Fibroblast of lung (primary cell): Measurements from ENCODE around the gene KSR2. TPM values are rescaled to one million over a fixed set of nuclear protein-coding genes. Genes with fewer than 3 reads are reported as not detected.
"Not testable (repeated sequence)": the region's sequence is repeated elsewhere in the genome, so short reads cannot be mapped to it uniquely, and the experiment has no call there.

ENCODE experiments used
- DNase-seq, 2 donors: peaks; one replicate each; pipeline versions ENCODE4 v3.0.0 to v3.0.0-alpha.2; 2010; ENCODE audit warnings: low read depth in 2 of 2
- H2AFZ ChIP-seq: 2 replicates; pipeline ENCODE4 v1.5.1; 2012; ENCODE audit warnings: low read length, control low read depth, inconsistent platforms
- H3K27ac ChIP-seq: 2 replicates; pipeline ENCODE4 v1.5.1; 2011; ENCODE audit warnings: low read length, control low read depth; ENCODE audit not compliant: insufficient read depth
- H3K27me3 ChIP-seq: 2 replicates; pipeline ENCODE4 v1.5.1; 2011; ENCODE audit warnings: mild to moderate bottlenecking, low read length; ENCODE audit not compliant: control insufficient read depth, insufficient read depth
- H3K36me3 ChIP-seq: 2 replicates; pipeline ENCODE4 v1.5.1; 2011; ENCODE audit warnings: low read length; ENCODE audit not compliant: control insufficient read depth, insufficient read depth
- H3K4me1 ChIP-seq: 2 replicates; pipeline ENCODE4 v1.5.1; 2011; ENCODE audit warnings: low read length; ENCODE audit not compliant: control insufficient read depth, insufficient read depth; ENCODE audit errors: extremely low read depth
- H3K4me2 ChIP-seq: 2 replicates; pipeline ENCODE4 v1.5.1; 2011; ENCODE audit warnings: low read length, control low read depth; ENCODE audit not compliant: insufficient read depth; ENCODE audit errors: extremely low read depth
- H3K4me3 ChIP-seq, 4 experiments: fragments of 200-600 bp in 1 of 4; sonication (generic) in 1 of 4; replicated peaks in 1 of 4; 2 replicates each; pipeline ENCODE4 v1.5.1; 2011 to 2016; ENCODE audit warnings: low read length in 4 of 4, low read depth in 3 of 4, mild to moderate bottlenecking in 3 of 4, control low read depth in 2 of 4, inconsistent platforms in 1 of 4, mixed read lengths in 1 of 4; ENCODE audit not compliant: insufficient read depth in 1 of 4; ENCODE audit errors: control extremely low read depth in 1 of 4
- H3K79me2 ChIP-seq: 2 replicates; pipeline ENCODE4 v1.5.1; 2012; ENCODE audit warnings: mild to moderate bottlenecking, low read length, inconsistent platforms; ENCODE audit not compliant: control insufficient read depth, insufficient read depth
- H3K9ac ChIP-seq: 2 replicates; pipeline ENCODE4 v1.5.1; 2011; ENCODE audit warnings: mild to moderate bottlenecking, low read length, control low read depth; ENCODE audit not compliant: insufficient read depth
- H3K9me3 ChIP-seq: 2 replicates; pipeline ENCODE4 v1.5.1; 2012; ENCODE audit warnings: low read depth, low read length; ENCODE audit not compliant: control insufficient read depth, insufficient read depth
- H4K20me1 ChIP-seq: 2 replicates; pipeline ENCODE4 v1.5.1; 2011; ENCODE audit warnings: low read length; ENCODE audit not compliant: control insufficient read depth, insufficient read depth; ENCODE audit errors: extremely low read depth
- EZH2 ChIP-seq: IDR thresholded peaks from 2 replicates; pipeline ENCODE4 v1.5.1; 2012; ENCODE audit warnings: low read length, control low read depth, mild to moderate bottlenecking; ENCODE audit errors: missing control alignments
- polyA plus RNA-seq, 2 donors: library from polyadenylated mRNA; depleted of rRNA in 1 of 2; stranded (reverse) in 1 of 2; unstranded in 1 of 2; fragments of >200 nt; gene quantifications; 2 replicates each; pipeline ENCODE4 v1.2.1, GENCODE V29; 2011 to 2012; ENCODE audit warnings: missing spikeins in 1 of 2
- total RNA-seq: library from RNA; depleted of rRNA; stranded (reverse); fragments of >200 nt; gene quantifications from 2 replicates; pipeline ENCODE4 v1.2.1, GENCODE V29; 2014
- TF ChIP-seq, protein P1 (sequence below), 2 donors: IDR thresholded peaks in 1 of 2; conservative IDR thresholded peaks in 1 of 2; 1 replicate in 1 of 2; 2 replicates in 1 of 2; pipeline ENCODE4 v1.5.1; 2011 to 2012; ENCODE audit warnings: low read length in 2 of 2, control low read depth in 1 of 2, inconsistent platforms in 1 of 2, low read depth in 1 of 2, mild to moderate bottlenecking in 1 of 2

Gene KSR2
- total and polyA plus RNA-seq, 2 donors (not counting 1 experiment from before 2014, with no cell fraction given), result not detected

DNA sequence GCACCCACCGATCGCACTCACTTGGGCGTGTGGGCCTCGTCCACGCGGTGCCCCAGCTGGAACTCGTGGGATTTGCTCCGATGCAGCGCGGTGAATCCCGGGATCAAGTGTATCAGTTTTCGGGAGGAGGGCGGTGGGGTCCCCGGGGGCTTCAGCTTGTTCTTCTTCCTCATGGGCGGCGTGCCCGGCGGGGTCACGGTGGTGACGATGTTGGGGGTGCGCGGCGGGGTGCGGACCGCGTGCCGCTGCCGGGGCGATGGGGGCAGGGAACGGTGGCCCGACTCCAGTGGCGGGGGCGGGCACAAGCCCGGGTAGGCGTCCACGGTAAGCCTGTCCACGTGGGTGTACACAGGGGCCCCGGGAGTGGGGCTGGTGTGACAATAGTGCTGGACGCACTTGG lies 207.8 kb downstream of the KSR2 start:
- Histone ChIP-seq H3K36me3 (no peaks in the 10 kb centered on the region), H4K20me1 (no peaks in the 10 kb centered on the region), H3K27ac (no peak overlapping the region), H3K4me1 (no peaks in the 10 kb centered on the region), H3K4me2 (no peak overlapping the region), H3K4me3 (no peak overlapping the region), H3K79me2 (no peaks in the 10 kb centered on the region), H3K9ac (no peak overlapping the region), H2AFZ (no peak overlapping the region), H3K9me3 (no peaks in the 10 kb centered on the region), H3K27me3 (no peaks in the 10 kb centered on the region)
- TF ChIP-seq, protein P1, sequence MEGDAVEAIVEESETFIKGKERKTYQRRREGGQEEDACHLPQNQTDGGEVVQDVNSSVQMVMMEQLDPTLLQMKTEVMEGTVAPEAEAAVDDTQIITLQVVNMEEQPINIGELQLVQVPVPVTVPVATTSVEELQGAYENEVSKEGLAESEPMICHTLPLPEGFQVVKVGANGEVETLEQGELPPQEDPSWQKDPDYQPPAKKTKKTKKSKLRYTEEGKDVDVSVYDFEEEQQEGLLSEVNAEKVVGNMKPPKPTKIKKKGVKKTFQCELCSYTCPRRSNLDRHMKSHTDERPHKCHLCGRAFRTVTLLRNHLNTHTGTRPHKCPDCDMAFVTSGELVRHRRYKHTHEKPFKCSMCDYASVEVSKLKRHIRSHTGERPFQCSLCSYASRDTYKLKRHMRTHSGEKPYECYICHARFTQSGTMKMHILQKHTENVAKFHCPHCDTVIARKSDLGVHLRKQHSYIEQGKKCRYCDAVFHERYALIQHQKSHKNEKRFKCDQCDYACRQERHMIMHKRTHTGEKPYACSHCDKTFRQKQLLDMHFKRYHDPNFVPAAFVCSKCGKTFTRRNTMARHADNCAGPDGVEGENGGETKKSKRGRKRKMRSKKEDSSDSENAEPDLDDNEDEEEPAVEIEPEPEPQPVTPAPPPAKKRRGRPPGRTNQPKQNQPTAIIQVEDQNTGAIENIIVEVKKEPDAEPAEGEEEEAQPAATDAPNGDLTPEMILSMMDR (conservative IDR thresholded peaks at IDR 0.05 in 1 of 2, IDR thresholded peaks at IDR 0.05 in 1 of 2; ENCODE audit: low read depth in 1 of 2, low read length in 2 of 2), result no peak
- no peak for TF ChIP-seq EZH2
- DNase-seq, result no peak

DNA sequence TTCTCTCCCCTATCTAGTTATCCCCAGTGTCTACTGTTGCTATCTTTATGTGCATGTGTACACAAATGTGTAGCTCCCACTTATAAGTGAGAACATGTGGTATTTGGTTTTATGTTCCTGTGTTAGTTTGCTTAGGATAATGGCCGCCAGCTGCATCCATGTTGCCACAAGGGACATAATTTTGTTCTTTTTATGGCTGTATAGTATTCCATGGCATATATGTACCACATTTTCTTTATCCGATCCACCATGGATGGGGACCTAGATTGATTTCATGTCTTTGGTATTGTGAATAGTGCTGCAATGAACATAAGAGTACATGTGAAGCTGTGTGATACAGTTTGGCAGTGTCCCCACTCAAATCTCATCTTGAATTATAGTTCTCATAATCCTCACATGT lies 218.1 kb downstream of the KSR2 start:
- H4K20me1 ChIP-seq, result no peaks in the 10 kb centered on the region
- H2AFZ ChIP-seq, result no peak overlapping the region
- no peaks in the 10 kb centered on the region for H3K27me3 ChIP-seq
- TF ChIP-seq, protein P1 (conservative IDR thresholded peaks at IDR 0.05 in 1 of 2, IDR thresholded peaks at IDR 0.05 in 1 of 2; ENCODE audit: low read depth in 1 of 2, low read length in 2 of 2), result no peak
- no peak for TF ChIP-seq EZH2
- no peaks in the 10 kb centered on the region for H3K9me3 ChIP-seq
- no peak overlapping the region for H3K4me3 ChIP-seq
- H3K4me1 ChIP-seq, result no peaks in the 10 kb centered on the region
- no peaks in the 10 kb centered on the region for H3K36me3 ChIP-seq
- no peak overlapping the region for H3K9ac ChIP-seq
- H3K27ac ChIP-seq, result no peak overlapping the region
- no peak overlapping the region for H3K4me2 ChIP-seq
- no peak for DNase-seq
- H3K79me2 ChIP-seq, result no peaks in the 10 kb centered on the region

DNA sequence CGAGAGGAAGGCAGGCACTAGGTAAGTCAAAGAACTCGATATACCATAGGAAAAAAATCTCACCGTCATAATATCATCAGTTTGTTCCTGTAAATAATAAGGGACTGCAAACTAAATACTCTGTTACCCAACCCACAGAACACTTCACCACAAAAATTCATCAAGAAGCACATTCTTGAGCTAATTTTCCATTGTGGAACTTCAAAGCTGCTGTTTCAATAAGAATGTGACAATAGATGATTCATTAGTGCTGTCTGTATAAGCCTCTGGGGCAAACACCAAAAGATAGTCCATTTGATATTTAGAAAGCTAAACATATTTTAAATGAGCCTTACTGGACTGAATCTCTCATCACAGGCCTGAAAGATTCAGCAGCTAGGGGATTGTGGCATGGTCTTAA lies 219.4 kb downstream of the KSR2 start:
- Histone ChIP-seq H3K4me3 (no peak overlapping the region), H4K20me1 (no peaks in the 10 kb centered on the region), H3K36me3 (no peaks in the 10 kb centered on the region), H3K27me3 (no peaks in the 10 kb centered on the region), H3K79me2 (no peaks in the 10 kb centered on the region), H2AFZ (no peak overlapping the region), H3K27ac (no peak overlapping the region), H3K9ac (no peak overlapping the region), H3K9me3 (no peaks in the 10 kb centered on the region), H3K4me1 (no peaks in the 10 kb centered on the region), H3K4me2 (no peak overlapping the region)
- no peak for DNase-seq
- TF ChIP-seq, protein P1 (conservative IDR thresholded peaks at IDR 0.05 in 1 of 2, IDR thresholded peaks at IDR 0.05 in 1 of 2; ENCODE audit: low read depth in 1 of 2, low read length in 2 of 2), result no peak
- no peak for TF ChIP-seq EZH2

DNA sequence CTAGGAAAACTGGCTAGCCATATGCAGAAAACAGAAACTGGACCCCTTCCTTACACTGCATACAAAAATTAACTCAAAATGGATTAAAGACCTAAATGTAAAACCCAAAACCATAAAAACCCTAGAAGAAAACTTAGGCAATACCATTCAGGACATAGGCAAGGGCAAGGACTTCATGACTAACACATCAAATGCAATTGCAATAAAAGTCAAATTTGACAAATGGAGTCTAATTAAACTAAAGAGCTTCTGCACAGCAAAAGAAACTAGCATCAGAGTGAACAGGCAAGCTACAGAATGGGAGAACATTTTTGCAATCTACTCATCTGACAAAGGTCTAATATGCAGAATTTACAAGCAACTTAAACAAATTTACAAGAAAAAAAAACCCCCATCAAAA lies 222.4 kb downstream of the KSR2 start:
- not testable (repeated sequence) for DNase-seq, H3K36me3 ChIP-seq, H2AFZ ChIP-seq, H3K79me2 ChIP-seq, H3K4me3 ChIP-seq, H3K9ac ChIP-seq, H3K4me1 ChIP-seq, H3K4me2 ChIP-seq, H3K27me3 ChIP-seq, H3K27ac ChIP-seq, H3K9me3 ChIP-seq, H4K20me1 ChIP-seq
